Kidney epithelial cell (primary cell): ENCODE data around the gene NFIA. TPM values are rescaled to one million over a fixed set of nuclear protein-coding genes. Genes with fewer than 3 reads are reported as not detected.
"Not testable (repeated sequence)": the region's sequence is repeated elsewhere in the genome, so short reads cannot be mapped to it uniquely, and the experiment has no call there.

Experiments
- DNase-seq: peaks from one replicate; pipeline ENCODE4 v3.0.0-alpha.2; 2010; ENCODE audit warnings: low read depth
- H3K27me3 ChIP-seq: 2 replicates; pipeline ENCODE4 v1.6.0; 2011; ENCODE audit warnings: low read length; ENCODE audit not compliant: control insufficient read depth, insufficient read depth
- H3K36me3 ChIP-seq: 2 replicates; pipeline ENCODE4 v1.5.1; 2011; ENCODE audit warnings: low read length; ENCODE audit not compliant: control insufficient read depth, insufficient read depth
- H3K4me3 ChIP-seq: 2 replicates; pipeline ENCODE4 v1.5.1; 2011; ENCODE audit warnings: low read depth, mild to moderate bottlenecking, control low read depth, low read length
- CTCF ChIP-seq: IDR thresholded peaks from 2 replicates; pipeline ENCODE4 v1.5.1; 2011; ENCODE audit warnings: mild to moderate bottlenecking, moderate library complexity, low read length, control low read depth, inconsistent platforms; ENCODE audit not compliant: insufficient read depth, poor library complexity, severe bottlenecking
- total RNA-seq: library from RNA; depleted of rRNA; stranded (reverse); fragments of >200 nt; gene quantifications from 2 replicates; pipeline ENCODE4 v1.2.3, GENCODE V29; 2015

Gene NFIA
- total RNA-seq, 1 donor from 2014 or later = 3.5 TPM

- Histone ChIP-seq H3K27me3 (no peaks in the 10 kb centered on the region), H3K36me3 (no peaks in the 10 kb centered on the region), H3K4me3 (no peak overlapping the region)
- no peak for DNase-seq
- no peak for TF ChIP-seq CTCF
Observed at GRCh38 chr1:61070054-61070453, 12.3 kb upstream of the NFIA start.

DNA sequence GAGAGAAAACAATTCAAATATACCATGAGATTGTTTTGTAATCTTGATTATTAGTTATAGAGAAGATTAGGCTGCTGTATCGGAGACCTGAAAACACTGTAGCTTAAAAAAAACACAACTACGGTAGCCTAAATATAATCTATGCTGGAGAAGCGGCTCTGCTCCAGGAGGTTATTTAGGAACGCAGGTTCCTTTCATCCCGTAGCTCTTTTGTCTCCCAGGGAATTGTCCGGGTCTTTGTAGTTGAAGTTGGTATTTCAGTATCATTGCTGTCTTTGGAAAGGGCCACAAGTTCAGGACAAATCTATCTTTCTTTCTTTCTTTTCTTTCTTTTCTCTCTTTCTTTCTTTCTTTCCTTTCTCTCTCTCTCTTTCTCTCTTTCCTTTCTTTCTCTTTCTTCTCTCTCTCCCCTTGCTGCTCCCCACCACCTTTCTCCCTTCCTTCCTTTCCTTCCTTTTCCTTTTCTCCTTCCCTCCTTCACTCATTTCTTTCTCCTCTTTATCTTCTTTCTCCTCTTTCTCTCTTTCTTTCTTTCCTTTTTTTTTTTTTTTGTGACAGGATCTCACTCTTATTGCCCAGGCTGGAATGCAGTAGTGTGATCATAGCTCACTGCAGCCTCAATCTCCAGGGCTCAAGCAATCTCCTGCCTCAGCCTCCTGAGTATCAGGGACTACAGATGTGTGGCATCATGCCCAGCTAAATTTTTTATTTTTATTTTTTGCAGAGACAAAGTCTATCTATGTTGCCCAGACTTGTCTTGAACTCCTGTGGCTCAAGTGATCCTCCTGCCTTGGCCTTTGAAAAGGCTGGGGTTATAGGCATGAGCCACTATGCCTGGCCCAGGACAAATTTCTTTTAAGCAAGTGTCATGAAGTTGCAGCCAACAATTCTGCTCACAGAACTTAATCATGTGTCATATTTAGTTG, 10.9 kb upstream of the NFIA start:
- DNase-seq = no peak
- Histone ChIP-seq H3K4me3 (no peak overlapping the region), H3K27me3 (no peaks in the 10 kb centered on the region), H3K36me3 (no peaks in the 10 kb centered on the region)
- no peak for TF ChIP-seq CTCF

DNA sequence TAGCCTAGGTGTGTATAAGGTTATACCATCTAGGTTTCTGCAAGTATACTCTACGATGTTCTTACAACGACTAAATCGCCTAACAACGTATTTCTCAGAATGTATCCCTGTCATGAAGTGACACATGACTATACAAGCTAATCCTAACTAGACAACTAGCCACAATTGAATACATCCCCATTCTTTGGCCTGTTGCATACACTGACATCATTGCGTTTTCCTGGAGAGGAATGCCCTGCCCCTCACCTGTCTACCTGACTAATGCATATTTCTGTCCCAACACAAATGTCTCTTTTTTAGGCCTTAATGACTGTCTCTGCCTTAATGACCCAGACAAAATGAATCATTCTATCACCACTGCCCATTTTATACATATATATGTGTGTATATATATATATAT, 8.5 kb upstream of the NFIA start:
- DNase-seq = no peak
- H3K36me3 ChIP-seq = no peaks in the 10 kb centered on the region
- TF ChIP-seq CTCF = no peak
- H3K4me3 ChIP-seq = no peak overlapping the region
- no peaks in the 10 kb centered on the region for H3K27me3 ChIP-seq

DNA sequence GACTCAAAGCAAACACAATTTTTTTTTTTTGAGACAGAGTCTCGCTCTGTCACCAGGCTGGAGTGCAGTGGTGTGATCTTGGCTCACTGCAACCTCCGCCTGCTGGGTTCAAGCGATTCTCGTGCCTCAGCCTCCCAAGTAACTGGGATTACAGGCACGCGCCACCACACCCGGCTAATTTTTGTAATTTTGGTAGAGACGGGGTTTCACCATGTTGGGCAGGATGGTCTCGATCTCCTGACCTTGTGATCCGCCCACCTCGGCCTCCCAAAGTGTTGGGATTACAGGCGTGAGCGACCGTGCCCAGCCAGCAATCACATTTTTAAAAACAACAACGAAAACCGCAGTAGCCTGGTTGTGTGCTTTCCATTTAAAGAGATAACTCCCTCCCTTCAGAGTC, 6.5 kb upstream of the NFIA start:
- not testable (repeated sequence) for H3K27me3 ChIP-seq, DNase-seq, H3K36me3 ChIP-seq, H3K4me3 ChIP-seq

- Histone ChIP-seq H3K36me3 (no peaks in the 10 kb centered on the region), H3K27me3 (no peaks in the 10 kb centered on the region), H3K4me3 (peak overlapping the region; percentile 45)
- peak; percentile 68 for DNase-seq
- TF ChIP-seq CTCF = no peak
Observed at GRCh38 chr1:61076728-61077675, 5.4 kb upstream of the NFIA start.
